Measurements from ENCODE around the gene PLCD3.

DNA sequence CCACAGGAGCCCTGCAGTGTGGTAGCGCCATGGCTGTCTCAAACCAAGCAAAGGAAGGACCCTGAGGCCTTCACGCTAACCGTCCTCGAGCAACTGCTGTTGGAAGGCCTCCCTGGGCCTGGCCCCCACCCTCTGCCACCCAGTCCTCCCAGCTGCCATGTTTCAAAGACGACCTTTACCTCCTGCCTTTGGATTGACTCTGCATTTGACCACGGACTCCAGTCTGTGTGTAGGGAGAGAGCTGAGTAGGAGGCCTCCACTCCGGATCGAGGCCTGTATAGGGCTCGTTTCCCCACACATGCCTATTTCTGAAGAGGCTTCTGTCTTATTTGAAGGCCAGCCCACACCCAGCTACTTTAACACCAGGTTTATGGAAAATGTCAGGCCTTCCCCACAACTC, 24.3 kb downstream of the PLCD3 start:
- TF ChIP-seq CTCF (IDR thresholded peaks at IDR 0.05; ENCODE audit: insufficient read depth, low read length, poor library complexity, severe bottlenecking): no peak
- TF ChIP-seq EZH2phosphoT487 (conservative IDR thresholded peaks at IDR 0.05; ENCODE audit: low read length): no peak

Measured in SU-DHL-6 (cell line).